ENCODE results near the gene RXRG.

GRCh38 chr1:165353731-165354671, 90.9 kb downstream of the RXRG start:
- no peak for TF ChIP-seq ZNF274 (IDR thresholded peaks at IDR 0.05; ENCODE audit: low read depth, low read length)
- no peak for TF ChIP-seq YY1 (IDR thresholded peaks at IDR 0.05; ENCODE audit: insufficient read depth, insufficient read length)
- TF ChIP-seq SUZ12 (IDR thresholded peaks at IDR 0.05; ENCODE audit: extremely low read depth, insufficient read depth, insufficient read length) = peak; percentile 18
